ENCODE results near the gene FBH1. TPM values are rescaled to one million over a fixed set of nuclear protein-coding genes. Genes with fewer than 3 reads are reported as not detected.
"Not testable (repeated sequence)": the region's sequence is repeated elsewhere in the genome, so short reads cannot be mapped to it uniquely, and the experiment has no call there.

The FBH1 gene
- 33.5 TPM for polyA plus RNA-seq (2012; ENCODE audit: low read depth, missing spikeins)

DNA sequence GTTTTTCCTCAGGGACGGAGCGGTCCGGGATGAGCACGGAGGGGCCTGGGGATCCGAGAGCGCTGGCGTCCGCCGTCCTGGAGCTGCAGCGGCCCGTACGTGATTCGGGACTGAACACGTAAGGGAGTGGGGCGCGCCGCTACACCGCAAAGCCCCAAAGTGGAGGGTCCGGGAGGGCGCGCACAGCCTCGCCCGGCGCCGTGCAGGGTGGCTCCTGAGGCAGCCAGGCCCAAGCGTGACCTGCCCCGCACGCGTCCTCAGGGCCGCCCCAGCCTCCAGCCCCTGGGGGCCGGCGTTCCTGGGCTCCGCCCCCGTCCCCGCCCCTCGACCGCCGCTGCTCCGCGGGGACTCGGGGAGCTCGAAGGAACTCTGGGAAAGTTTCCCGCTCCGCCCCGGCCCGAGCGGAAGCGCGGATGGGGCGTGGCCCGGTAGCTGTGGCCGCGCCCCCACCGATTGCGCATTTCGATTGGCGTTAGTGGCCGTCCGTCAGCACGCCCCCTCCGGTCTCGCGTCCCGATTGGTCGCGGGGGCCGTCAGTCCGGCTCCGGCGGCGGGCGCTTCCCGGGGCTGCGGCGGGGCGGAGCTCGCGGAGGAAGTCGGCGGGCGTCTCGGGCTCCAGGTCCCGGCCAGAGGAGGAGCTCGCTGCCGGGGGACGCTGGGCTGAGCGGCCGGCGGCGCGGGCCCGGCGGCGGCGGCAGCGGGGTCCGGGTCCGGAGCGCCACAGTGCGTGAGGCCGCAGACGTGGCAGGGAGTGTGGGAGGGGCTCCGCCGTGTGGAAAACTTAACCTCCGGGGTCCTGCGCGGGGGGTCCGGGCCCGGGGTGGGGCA, at the start of gene FBH1, which contains the start of gene ANKRD16:
Gene FBH1 (plus strand): TSS at position 620 of the 828 bp plus-strand sequence. CDS start 103 bp downstream, at position 723.
Gene ANKRD16 (minus strand): TSS at position 270 of the 828 bp plus-strand sequence. CDS start 539 bp downstream, outside the sequence.
- TF ChIP-seq PAX5 (IDR thresholded peaks at IDR 0.05; ENCODE audit: insufficient read depth, low read length, severe bottlenecking) (peak; percentile 59), POLR2AphosphoS5 (IDR thresholded peaks at IDR 0.05; ENCODE audit: low read depth, low read length) (peak; percentile 71), SPI1 (IDR thresholded peaks at IDR 0.05; ENCODE audit: low read depth, low read length) (peak; percentile 31; the same call in 1 of the 2 replicates), POLR2A (IDR thresholded peaks at IDR 0.05; ENCODE audit: low read depth, low read length) (peak; percentile 61), POU2F2 (IDR thresholded peaks at IDR 0.05; ENCODE audit: low read depth, low read length) (peak; percentile 60; the same call in 1 of the 2 replicates), TAF1 (IDR thresholded peaks at IDR 0.05; ENCODE audit: low read depth, low read length) (peak; percentile 55; the same call in 1 of the 2 replicates)
- DNase-seq (ENCODE audit: insufficient read length, low spot score) = peak; percentile 94
- FAIRE-seq = peak; percentile 94

DNA sequence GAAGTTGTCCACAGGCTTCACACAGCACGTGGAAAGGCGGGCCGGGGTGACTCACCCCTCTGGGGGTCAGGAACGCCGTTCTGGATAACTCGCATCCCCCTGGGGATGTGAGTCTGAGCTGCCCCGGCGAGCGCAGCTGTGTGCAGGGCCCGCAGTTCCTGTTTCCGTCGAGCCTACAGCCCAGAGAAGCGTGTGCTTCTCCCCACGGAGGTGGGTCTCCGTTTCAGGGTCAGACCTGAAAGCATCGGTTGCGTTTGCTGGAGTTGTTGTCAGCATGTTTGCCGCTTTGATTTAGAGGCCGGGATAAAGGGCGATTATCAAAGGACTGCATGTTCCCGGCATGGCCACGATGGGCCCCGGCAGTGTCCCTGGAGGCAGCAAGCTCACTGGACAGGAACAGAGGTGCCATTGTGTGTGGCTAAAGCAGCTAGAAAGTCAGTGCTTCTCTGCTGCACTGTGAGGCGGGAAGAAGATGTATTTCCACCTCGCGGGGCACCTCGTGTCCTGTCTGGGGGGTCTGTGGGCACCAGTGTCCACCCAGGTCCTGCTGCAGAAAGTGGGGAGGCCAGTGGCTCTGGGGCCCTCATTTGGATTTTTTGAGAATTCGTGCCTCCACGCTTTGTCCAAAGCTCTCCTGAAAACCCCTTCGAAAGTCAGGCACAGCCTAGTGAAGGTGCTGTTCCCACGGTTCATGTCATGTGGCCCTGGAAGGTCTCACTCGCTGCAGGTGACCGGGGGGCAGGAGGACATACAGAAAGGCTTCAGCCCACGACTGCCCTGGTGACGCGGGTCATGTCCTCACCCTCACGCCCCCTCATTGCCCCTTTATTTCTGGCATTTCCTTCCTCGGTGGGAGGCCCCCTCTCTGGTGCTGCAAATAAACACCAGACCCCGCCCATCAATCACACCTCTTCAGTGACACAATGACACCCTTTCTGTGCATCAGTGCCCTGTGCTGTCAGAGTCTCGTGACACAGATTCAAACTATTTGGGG, 49.4 kb upstream of the FBH1 start:
- TF ChIP-seq POLR2AphosphoS5 (IDR thresholded peaks at IDR 0.05; ENCODE audit: low read depth, low read length) (peak; percentile 74), PAX5 (IDR thresholded peaks at IDR 0.05; ENCODE audit: insufficient read depth, low read length, severe bottlenecking) (peak; percentile 100), POLR2A (IDR thresholded peaks at IDR 0.05; ENCODE audit: low read depth, low read length) (peak; percentile 93), TAF1 (IDR thresholded peaks at IDR 0.05; ENCODE audit: low read depth, low read length) (peak; percentile 62), SPI1 (IDR thresholded peaks at IDR 0.05; ENCODE audit: low read depth, low read length) (peak; percentile 90), POU2F2 (IDR thresholded peaks at IDR 0.05; ENCODE audit: low read depth, low read length) (peak; percentile 35; the same call in 1 of the 2 replicates)
- DNase-seq (ENCODE audit: insufficient read length, low spot score) (peak; percentile 71), FAIRE-seq (peak; percentile 97)

DNA sequence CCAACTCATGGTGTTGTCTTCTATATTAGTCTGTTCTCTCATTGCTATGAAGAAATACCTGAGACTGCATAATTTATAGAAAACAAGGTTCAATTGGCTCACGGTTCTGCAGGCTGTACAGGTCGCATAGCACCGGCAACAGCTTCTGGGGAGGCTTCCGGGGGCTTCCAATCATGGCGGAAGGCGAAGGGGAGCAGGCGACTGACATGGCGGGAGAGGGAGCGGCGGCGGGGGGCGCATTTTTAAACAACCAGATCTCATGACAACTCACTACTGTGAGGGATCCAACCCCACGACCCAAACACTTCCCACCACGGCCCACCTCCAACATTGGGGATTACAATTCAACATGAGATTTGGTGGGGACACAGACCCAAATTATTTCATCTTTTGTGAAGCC, 48.1 kb upstream of the FBH1 start:
- no peak for TF ChIP-seq POLR2AphosphoS5 (IDR thresholded peaks at IDR 0.05; ENCODE audit: low read depth, low read length)
- no peak for TF ChIP-seq TAF1 (IDR thresholded peaks at IDR 0.05; ENCODE audit: low read depth, low read length)
- no peak for TF ChIP-seq PAX5 (IDR thresholded peaks at IDR 0.05; ENCODE audit: insufficient read depth, low read length, severe bottlenecking)
- TF ChIP-seq SPI1 (IDR thresholded peaks at IDR 0.05; ENCODE audit: low read depth, low read length) = no peak
- TF ChIP-seq POLR2A (IDR thresholded peaks at IDR 0.05; ENCODE audit: low read depth, low read length) = no peak
- TF ChIP-seq POU2F2 (IDR thresholded peaks at IDR 0.05; ENCODE audit: low read depth, low read length) = no peak
- DNase-seq (ENCODE audit: insufficient read length, low spot score) = no peak
- FAIRE-seq = no peak

DNA sequence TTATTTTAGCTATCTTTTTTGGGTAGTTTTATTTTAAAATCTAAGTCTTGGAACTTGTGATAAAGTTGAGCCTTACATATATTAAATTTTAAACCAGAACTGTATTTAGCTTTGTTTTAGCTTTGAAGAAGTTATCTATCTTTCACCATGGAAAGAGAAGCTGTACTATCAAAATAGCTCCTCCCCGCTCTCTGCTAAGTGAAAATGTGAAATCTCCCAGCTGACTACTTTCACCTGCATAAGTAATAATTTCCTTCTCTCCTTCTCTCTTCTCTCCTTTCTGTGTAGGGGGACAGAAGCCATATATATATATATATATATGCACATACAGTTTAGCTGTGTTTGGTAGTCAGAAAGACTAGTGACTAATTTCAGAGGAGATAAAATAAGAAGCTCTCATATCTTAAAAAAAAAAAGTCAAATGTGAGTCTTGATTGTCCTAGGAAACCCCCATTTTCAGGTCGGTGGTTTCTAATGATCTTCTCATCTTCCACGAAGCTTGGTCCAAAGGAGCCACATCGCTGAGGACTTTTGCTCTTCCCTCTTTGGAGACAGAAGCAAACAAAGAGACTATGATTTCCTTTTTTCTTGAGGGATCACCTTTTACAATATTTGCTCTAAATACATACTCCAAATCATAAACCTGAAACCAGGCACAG, 46.2 kb upstream of the FBH1 start:
- no peak for FAIRE-seq
- DNase-seq (ENCODE audit: insufficient read length, low spot score) = no peak
- TF ChIP-seq POLR2A (IDR thresholded peaks at IDR 0.05; ENCODE audit: low read depth, low read length) (no peak), PAX5 (IDR thresholded peaks at IDR 0.05; ENCODE audit: insufficient read depth, low read length, severe bottlenecking) (peak; percentile 19), POU2F2 (IDR thresholded peaks at IDR 0.05; ENCODE audit: low read depth, low read length) (no peak)

DNA sequence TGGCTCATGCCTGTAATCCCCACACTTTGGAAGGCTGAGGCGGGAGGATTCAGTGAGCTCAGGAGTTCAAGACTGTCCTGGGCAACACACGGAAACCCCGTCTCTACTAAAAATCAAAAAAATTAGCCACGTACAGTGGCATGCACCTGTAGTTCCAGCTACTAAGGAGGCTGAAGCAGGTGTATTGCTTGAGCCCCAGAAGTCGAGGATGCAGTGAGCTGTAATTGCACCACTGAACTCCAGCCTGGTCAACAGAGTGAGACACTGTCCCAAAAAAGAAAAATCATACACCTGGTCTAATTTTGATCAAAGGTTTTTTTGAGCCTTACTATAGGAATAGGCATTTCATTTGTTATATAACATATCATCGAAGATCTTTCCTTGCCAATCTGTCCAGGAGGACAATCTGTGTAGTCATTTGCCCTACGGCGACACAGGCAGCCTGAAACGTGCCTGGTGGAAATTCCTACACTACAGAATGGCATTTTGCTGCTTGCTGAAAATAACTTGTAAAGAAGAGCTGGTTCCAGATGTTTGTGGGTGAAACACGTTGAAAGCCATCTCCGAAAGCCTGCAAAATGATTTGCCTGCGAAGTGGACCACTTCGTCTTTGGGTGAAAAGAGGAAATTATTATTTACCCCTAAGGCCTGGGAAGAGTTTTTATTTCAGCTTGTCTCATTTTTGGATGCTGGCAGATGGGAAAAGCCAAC, 45.5 kb upstream of the FBH1 start:
- FAIRE-seq (peak; percentile 78), DNase-seq (ENCODE audit: insufficient read length, low spot score) (no peak)

DNA sequence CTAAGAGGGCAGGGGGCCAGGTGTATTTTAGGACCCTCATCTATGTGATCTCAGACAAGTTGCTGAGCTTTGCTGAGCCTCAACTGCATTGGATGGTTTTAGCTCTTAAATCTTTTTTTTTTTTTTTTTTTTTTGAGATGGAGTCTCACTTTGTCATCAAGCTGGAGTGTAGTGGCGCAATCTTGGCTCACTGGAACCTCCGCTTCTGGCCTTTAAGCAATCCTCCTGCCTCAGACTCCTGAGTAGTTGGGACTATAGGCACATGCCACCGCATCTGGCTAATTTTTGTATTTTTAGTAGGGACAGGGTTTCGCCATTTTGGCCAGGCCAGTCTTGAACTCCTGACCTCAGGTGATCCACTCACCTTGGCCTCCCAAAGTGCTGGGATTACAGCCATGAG, 43.4 kb upstream of the FBH1 start:
- not testable (repeated sequence) for DNase-seq (ENCODE audit: insufficient read length, low spot score); FAIRE-seq

More for the DNA sequence above, 45.5 kb upstream of the FBH1 start:
- TF ChIP-seq PAX5 (IDR thresholded peaks at IDR 0.05; ENCODE audit: insufficient read depth, low read length, severe bottlenecking) = no peak
- no peak for TF ChIP-seq TAF1 (IDR thresholded peaks at IDR 0.05; ENCODE audit: low read depth, low read length)
- no peak for TF ChIP-seq SPI1 (IDR thresholded peaks at IDR 0.05; ENCODE audit: low read depth, low read length)
- TF ChIP-seq POLR2A (IDR thresholded peaks at IDR 0.05; ENCODE audit: low read depth, low read length) = no peak
- TF ChIP-seq POLR2AphosphoS5 (IDR thresholded peaks at IDR 0.05; ENCODE audit: low read depth, low read length) = no peak
- no peak for TF ChIP-seq POU2F2 (IDR thresholded peaks at IDR 0.05; ENCODE audit: low read depth, low read length)

DNA sequence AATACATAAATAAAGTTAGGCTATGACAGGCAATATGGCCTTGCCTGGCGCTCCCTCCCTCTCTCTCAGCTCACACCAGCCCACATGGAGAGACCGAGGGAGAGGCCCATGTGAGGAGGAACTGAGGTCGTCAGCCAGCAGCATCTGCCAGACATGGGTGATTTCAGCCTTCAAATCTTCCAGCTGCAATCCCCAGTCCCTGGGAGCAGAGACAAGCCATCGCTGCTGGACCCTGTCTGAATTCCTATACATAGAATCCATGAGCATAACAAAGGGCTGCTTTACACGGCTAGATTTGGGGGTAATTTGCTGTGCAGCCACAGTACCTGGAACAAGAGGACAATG, 35.9 kb upstream of the FBH1 start:
- no peak for TF ChIP-seq POU2F2 (IDR thresholded peaks at IDR 0.05; ENCODE audit: low read depth, low read length)
- TF ChIP-seq PAX5 (IDR thresholded peaks at IDR 0.05; ENCODE audit: insufficient read depth, low read length, severe bottlenecking) = no peak
- no peak for TF ChIP-seq POLR2A (IDR thresholded peaks at IDR 0.05; ENCODE audit: low read depth, low read length)
- no peak for TF ChIP-seq SPI1 (IDR thresholded peaks at IDR 0.05; ENCODE audit: low read depth, low read length)
- TF ChIP-seq TAF1 (IDR thresholded peaks at IDR 0.05; ENCODE audit: low read depth, low read length) = no peak
- TF ChIP-seq POLR2AphosphoS5 (IDR thresholded peaks at IDR 0.05; ENCODE audit: low read depth, low read length) = no peak
- no peak for FAIRE-seq
- DNase-seq (ENCODE audit: insufficient read length, low spot score) = no peak

DNA sequence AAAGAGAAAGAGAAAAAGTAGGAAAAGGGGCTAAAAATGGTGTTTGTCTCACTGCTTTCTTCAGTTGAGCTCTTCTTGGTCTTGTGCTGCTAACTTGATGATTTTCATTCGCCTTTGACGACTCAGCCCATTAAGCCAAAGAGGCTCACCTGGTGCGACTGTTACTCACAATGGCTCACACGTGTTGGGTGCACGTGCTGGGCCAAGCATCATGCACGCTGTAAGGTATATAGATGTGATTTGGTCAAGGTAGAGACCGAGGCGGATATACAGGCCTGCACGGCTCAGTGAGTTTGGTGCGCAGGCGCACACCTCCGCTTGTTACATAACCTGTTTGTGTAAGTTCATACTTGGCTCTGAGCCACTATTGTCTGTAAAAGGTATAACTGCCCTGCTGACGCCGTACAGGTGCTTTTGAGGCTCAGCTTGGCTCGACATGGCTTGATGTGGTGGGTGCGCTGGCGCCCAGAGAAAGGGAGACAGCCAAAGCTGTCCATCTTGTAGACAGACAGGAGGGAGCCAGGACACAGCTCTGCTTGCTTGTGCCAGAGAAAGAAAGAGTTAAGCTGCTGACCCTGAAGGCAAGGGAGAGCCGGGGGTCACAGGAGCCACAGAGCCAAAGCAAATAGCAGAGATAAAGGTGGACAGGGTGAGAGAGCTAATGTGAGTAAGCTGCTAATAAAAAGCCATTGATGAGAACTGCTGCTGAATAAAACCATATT, 33.9 kb upstream of the FBH1 start:
- no peak for TF ChIP-seq POLR2A (IDR thresholded peaks at IDR 0.05; ENCODE audit: low read depth, low read length)
- no peak for TF ChIP-seq SPI1 (IDR thresholded peaks at IDR 0.05; ENCODE audit: low read depth, low read length)
- no peak for TF ChIP-seq TAF1 (IDR thresholded peaks at IDR 0.05; ENCODE audit: low read depth, low read length)
- no peak for TF ChIP-seq POLR2AphosphoS5 (IDR thresholded peaks at IDR 0.05; ENCODE audit: low read depth, low read length)
- TF ChIP-seq POU2F2 (IDR thresholded peaks at IDR 0.05; ENCODE audit: low read depth, low read length) = no peak
- no peak for TF ChIP-seq PAX5 (IDR thresholded peaks at IDR 0.05; ENCODE audit: insufficient read depth, low read length, severe bottlenecking)
- DNase-seq (ENCODE audit: insufficient read length, low spot score) (no peak), FAIRE-seq (no peak)

Measured in GM12891 (cell line).